Measurements from ENCODE around the gene HNF1B.

HNF1B gene

GRCh38 chr17:37742762-37743611 is 1.9 kb downstream of the HNF1B start:
- H3K4me3 ChIP-seq (ENCODE audit: low read depth, low read length), result no peak overlapping the region
- H3K36me3 ChIP-seq, result no peaks in the 10 kb centered on the region
- DNase-seq, result no peak
- TF ChIP-seq CTCF (IDR thresholded peaks at IDR 0.05; ENCODE audit: low read depth, low read length), result no peak
- H3K9me3 ChIP-seq (ENCODE audit: severe bottlenecking), result no peaks in the 10 kb centered on the region
- no peak overlapping the region for H3K27ac ChIP-seq
- H3K27me3 ChIP-seq (ENCODE audit: insufficient read depth, low read depth, severe bottlenecking), result no peaks in the 10 kb centered on the region

GRCh38 chr17:37742116-37742761 is 2.6 kb downstream of the HNF1B start:
- Histone ChIP-seq H3K27me3 (ENCODE audit: insufficient read depth, low read depth, severe bottlenecking) (no peaks in the 10 kb centered on the region), H3K4me3 (ENCODE audit: low read depth, low read length) (no peak overlapping the region), H3K27ac (no peak overlapping the region), H3K36me3 (no peaks in the 10 kb centered on the region), H3K9me3 (ENCODE audit: severe bottlenecking) (no peaks in the 10 kb centered on the region)
- TF ChIP-seq CTCF (IDR thresholded peaks at IDR 0.05; ENCODE audit: low read depth, low read length), result no peak
- no peak for DNase-seq

GRCh38 chr17:37741341-37742115 is 3.3 kb downstream of the HNF1B start:
- no peak overlapping the region for H3K27ac ChIP-seq
- H3K4me3 ChIP-seq (ENCODE audit: low read depth, low read length), result no peak overlapping the region
- no peak for DNase-seq
- no peaks in the 10 kb centered on the region for H3K27me3 ChIP-seq (ENCODE audit: insufficient read depth, low read depth, severe bottlenecking)
- H3K36me3 ChIP-seq, result no peaks in the 10 kb centered on the region
- TF ChIP-seq CTCF (IDR thresholded peaks at IDR 0.05; ENCODE audit: low read depth, low read length), result no peak
- no peaks in the 10 kb centered on the region for H3K9me3 ChIP-seq (ENCODE audit: severe bottlenecking)

- Histone ChIP-seq H3K36me3 (no peaks in the 10 kb centered on the region), H3K4me3 (ENCODE audit: low read depth, low read length) (no peak overlapping the region), H3K9me3 (ENCODE audit: severe bottlenecking) (no peaks in the 10 kb centered on the region), H3K27ac (no peak overlapping the region), H3K27me3 (ENCODE audit: insufficient read depth, low read depth, severe bottlenecking) (no peaks in the 10 kb centered on the region)
- no peak for TF ChIP-seq CTCF (IDR thresholded peaks at IDR 0.05; ENCODE audit: low read depth, low read length)
- DNase-seq, result no peak
Measured at GRCh38 chr17:37740915-37741314, 3.9 kb downstream of the HNF1B start.

- Histone ChIP-seq H3K4me3 (ENCODE audit: low read depth, low read length) (no peak overlapping the region), H3K27ac (no peak overlapping the region), H3K27me3 (ENCODE audit: insufficient read depth, low read depth, severe bottlenecking) (no peaks in the 10 kb centered on the region), H3K9me3 (ENCODE audit: severe bottlenecking) (no peaks in the 10 kb centered on the region), H3K36me3 (no peaks in the 10 kb centered on the region)
- no peak for DNase-seq
- TF ChIP-seq CTCF (IDR thresholded peaks at IDR 0.05; ENCODE audit: low read depth, low read length), result no peak
Measured at GRCh38 chr17:37737971-37738370, 6.9 kb downstream of the HNF1B start.
